GM15510 (cell line): ENCODE measurements around the gene TLE7.

ENCODE experiments used
- POLR2A ChIP-seq: IDR thresholded peaks from 3 replicates; pipeline ENCODE4 v1.6.1; 2011; ENCODE audit warnings: borderline replicate concordance; ENCODE audit not compliant: insufficient read length; ENCODE audit errors: extremely low read depth

The TLE7 gene

DNA sequence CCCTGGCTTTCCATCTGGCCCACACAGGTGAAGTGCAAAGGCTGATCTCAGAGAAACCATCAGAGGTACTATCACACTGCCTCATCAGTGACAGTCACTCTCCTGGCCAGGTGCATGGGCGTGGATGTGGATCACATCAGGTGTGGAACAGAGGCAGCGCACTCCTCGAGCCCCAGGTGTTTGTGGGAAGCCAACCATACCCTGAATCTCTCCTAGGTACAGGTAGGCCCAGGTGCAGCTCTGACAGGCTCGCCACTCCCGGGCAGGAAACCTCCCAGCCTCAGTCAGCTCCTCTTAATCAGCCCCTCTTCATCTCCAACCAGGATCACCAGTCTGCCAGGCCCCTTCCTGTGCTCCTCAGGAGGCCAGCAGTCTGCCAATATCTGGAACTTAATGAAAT lies 31.7 kb downstream of the TLE7 start:
- TF ChIP-seq POLR2A = no peak

- no peak for TF ChIP-seq POLR2A
Observed at GRCh38 chr16:71409011-71409775, 32.7 kb downstream of the TLE7 start.

- no peak for TF ChIP-seq POLR2A
Observed at GRCh38 chr16:71408536-71408935, 33.3 kb downstream of the TLE7 start.

DNA sequence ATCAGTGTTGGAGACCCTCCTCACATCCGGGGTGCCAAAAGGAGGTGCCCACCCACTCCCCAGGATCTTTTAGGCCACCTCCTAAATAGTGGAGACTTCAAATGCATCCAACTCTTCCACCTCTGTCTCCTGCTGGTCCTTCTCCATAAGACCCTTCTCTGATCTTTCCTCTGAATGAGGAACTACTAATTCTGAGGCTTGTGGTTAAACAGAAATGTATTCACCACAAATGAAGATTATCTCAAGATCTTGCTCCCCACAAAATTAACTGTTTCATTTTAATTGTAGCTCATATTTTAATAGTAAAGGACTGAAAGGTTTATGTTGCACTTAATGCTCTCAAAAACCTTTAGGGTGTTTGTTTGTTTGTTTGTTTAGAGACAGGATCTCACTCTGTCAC lies 34.1 kb downstream of the TLE7 start:
- TF ChIP-seq POLR2A = no peak

DNA sequence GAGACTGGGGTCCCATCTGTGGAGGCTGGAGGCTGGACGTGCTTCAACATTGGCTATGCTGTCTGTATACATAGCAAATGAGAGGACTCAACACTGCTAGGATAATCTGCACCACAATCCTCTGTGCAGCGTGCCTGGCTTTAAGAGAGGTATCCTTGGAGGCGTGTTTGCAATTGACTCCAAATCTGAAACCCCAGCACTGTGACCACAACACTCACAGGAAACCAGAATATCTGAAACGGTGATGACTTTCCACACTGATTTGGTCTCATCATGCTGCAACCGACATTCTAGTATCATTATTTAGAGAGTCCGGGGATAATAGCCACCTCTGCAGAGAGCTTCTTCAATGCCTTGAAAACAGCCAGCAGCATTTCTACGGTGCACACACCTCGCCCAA lies 35.1 kb downstream of the TLE7 start:
- TF ChIP-seq POLR2A = no peak

GRCh38 chr16:71406316-71406715 lies 35.5 kb downstream of the TLE7 start:
- no peak for TF ChIP-seq POLR2A

DNA sequence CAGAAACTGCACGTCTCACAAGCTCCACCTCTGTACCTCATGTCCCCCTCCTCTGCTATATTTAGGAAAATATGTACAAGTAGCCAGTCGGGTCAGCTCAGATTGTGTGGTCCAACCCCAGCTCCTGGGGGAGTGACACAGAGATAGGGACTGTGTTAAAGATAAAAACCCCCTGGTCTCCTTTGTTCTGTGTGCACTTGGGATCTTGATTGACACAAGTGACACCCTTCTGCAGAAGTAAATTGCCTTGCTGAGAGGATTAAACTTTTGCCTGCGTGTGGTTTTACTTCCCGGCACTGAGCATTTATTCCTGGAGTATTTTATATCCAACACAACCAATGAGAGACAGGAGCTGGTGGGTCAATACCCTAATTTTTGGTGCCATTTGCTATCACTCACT lies 37.5 kb downstream of the TLE7 start:
- TF ChIP-seq POLR2A = no peak

DNA sequence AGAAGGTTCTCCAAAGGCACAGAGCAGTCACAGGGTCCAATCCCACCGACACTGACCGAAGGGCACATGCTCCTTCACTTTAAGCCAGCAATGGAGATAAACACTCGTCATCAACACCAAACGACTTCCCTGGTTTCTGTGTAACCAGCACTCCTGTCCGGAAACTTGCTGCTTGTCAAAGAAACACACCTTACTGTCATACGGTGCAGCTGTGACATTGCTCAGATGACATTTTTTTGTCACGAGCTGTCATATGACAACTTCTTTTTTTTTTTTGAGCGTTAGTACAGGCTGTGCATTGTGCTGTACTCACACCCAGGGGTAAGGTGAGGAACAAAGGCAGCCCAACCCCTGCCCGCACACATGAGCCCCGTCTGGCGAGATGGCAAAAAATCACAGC lies 39.2 kb downstream of the TLE7 start:
- TF ChIP-seq POLR2A = no peak

DNA sequence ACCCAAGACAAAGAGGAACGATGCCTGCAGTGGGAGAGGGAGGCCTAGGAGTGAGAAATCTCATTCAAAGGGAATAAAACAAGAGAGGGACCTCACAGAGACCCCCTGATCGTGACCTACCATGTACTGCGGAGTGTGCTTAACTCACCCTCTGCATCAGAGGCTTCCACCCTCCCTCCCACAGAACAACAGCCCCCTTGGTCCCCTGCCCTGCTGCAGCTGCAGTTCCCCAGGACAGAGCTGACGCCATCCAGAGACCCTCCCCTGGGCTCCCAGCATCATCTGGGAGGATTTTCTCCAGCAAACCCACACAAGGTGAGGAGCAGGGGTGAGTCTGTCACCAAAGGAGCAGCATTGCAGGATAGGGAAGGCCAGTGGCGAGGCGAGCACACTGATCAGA lies 39.8 kb downstream of the TLE7 start:
- TF ChIP-seq POLR2A = no peak

DNA sequence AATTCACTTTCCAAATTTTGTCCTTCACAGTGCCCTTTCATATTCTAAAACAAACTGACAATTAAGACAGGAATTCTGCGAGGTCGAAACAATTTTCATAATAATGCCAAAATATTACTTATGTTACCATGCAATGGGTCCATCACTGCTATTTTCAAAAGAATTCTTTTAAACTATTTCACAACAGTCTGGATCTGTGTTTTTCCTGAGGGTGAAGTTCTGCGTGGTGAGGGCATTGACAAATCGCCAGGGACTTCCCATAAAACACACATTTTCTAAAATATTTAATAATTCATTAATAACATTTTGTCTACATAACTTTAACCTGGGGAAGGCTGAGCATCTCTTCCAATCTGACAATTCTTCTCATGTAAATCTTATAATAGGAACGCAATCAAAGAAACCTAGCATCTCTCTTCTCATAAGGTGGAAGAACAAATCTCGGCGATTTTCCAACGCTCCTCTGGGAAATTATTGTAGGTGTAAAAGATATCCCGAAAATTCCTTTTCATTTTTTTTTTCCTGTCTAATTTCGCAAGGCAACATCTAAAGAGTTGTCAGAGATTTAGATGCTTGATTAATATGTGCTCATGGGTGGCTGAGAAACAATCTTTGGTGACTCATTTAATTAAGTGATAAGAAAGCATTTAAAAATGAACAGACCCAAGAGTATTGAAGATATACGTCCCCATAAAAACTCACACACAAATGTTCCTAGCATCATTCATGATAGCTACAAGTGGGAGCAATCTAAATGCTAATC lies 41.9 kb downstream of the TLE7 start:
- TF ChIP-seq POLR2A = no peak

GRCh38 chr16:71396594-71396993 lies 45.3 kb downstream of the TLE7 start:
- no peak for TF ChIP-seq POLR2A

GRCh38 chr16:71389330-71389729 lies 52.5 kb downstream of the TLE7 start:
- no peak for TF ChIP-seq POLR2A

GRCh38 chr16:71387045-71387871 lies 54.6 kb downstream of the TLE7 start:
- TF ChIP-seq POLR2A = no peak

DNA sequence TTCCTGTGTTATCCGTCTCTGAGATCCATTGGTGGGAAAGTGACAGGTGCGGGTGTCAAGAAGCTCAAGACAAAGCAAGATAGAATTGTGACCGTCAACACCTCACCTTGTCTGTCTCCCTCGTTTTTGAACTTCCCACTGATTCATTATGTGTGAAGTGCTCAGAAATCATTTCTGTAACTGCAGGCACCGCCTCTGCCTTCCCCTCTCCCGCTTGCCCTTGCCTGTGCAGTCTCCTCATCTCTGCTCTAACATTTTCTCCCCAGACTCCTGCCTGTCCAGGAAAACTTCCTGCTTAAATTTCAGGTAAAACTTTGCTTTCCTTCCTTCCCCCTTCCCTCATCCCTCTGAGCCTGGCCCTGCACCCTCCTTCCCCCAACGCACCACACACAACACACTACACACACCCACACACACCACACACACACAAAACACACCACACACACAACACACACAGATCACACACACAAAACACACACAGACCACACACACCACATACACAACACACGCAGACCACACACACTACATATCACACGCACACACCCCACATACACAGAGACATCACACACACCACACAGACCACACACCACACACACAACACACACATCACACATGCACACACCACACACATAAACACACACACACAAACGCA lies 57.7 kb downstream of the TLE7 start:
- TF ChIP-seq POLR2A = no peak
